Dermis microvascular lymphatic vessel endothelial cell (primary cell): ENCODE results near the gene ANXA7. TPM values are rescaled to one million over a fixed set of nuclear protein-coding genes. Genes with fewer than 3 reads are reported as not detected.
A peak's percentile ranks its signal among the peaks of the same experiment; 100 is the strongest.
"Not testable (repeated sequence)": the region's sequence is repeated elsewhere in the genome, so short reads cannot be mapped to it uniquely, and the experiment has no call there.

Experiments used
- DNase-seq, 2 donors: peaks; one replicate each; pipeline versions ENCODE4 v3.0.0 to v3.0.0-alpha.2; 2010; ENCODE audit warnings: low read depth in 2 of 2
- total RNA-seq: library from RNA; depleted of rRNA; stranded (reverse); fragments of >200 nt; gene quantifications from 2 replicates; pipeline ENCODE4 v1.2.1, GENCODE V29; 2014

The ANXA7 gene
- total RNA-seq, 1 donor from 2014 or later, result 101 TPM

- no peak for DNase-seq
These were observed 5.8 kb downstream of the ANXA7 start for GRCh38 chr10:73408061-73408460.

GRCh38 chr10:73407495-73407894, 6.4 kb downstream of the ANXA7 start:
- DNase-seq, result no peak

- DNase-seq, result no peak
These were observed 7.0 kb downstream of the ANXA7 start for GRCh38 chr10:73406846-73407245.

- no peak for DNase-seq
These were observed 8.3 kb downstream of the ANXA7 start for GRCh38 chr10:73405556-73405955.

GRCh38 chr10:73404690-73405089, 9.2 kb downstream of the ANXA7 start:
- DNase-seq, result no peak

GRCh38 chr10:73401636-73402035, 12.2 kb downstream of the ANXA7 start:
- DNase-seq, result no peak

GRCh38 chr10:73399063-73399462, 14.8 kb downstream of the ANXA7 start:
- DNase-seq, result no peak

- no peak for DNase-seq
These were observed 15.8 kb downstream of the ANXA7 start for GRCh38 chr10:73398024-73398423.

GRCh38 chr10:73394325-73394724, 19.5 kb downstream of the ANXA7 start:
- not testable (repeated sequence) for DNase-seq

- DNase-seq, result no peak
These were observed 25.6 kb downstream of the ANXA7 start for GRCh38 chr10:73388228-73388627.

- DNase-seq, result no peak
These were observed 27.3 kb downstream of the ANXA7 start for GRCh38 chr10:73386583-73386982.

GRCh38 chr10:73379064-73379748, 34.7 kb downstream of the ANXA7 start:
- no peak for DNase-seq

GRCh38 chr10:73376679-73377078, 37.2 kb downstream of the ANXA7 start:
- no peak for DNase-seq

- no peak for DNase-seq
These were observed 45.6 kb downstream of the ANXA7 start for GRCh38 chr10:73368238-73368637.

GRCh38 chr10:73366381-73367298, 47.2 kb downstream of the ANXA7 start:
- DNase-seq, result no peak

GRCh38 chr10:73364964-73365363, 48.9 kb downstream of the ANXA7 start:
- no peak for DNase-seq

GRCh38 chr10:73359492-73359891, 54.4 kb downstream of the ANXA7 start:
- no peak for DNase-seq

GRCh38 chr10:73358331-73359279, 55.3 kb downstream of the ANXA7 start, which contains the start of gene CFAP70:
Gene CFAP70, minus strand, starts transcription at chr10:73358864. Its CDS starts 4,068 bp downstream, at chr10:73354796.
- DNase-seq, result peak; percentile 93

GRCh38 chr10:73357821-73358220, 56.0 kb downstream of the ANXA7 start:
- DNase-seq, result no peak

- no peak for DNase-seq
These were observed 56.7 kb downstream of the ANXA7 start for GRCh38 chr10:73357166-73357565.

- DNase-seq, result no peak
These were observed 69.6 kb downstream of the ANXA7 start for GRCh38 chr10:73344269-73344668.
